ENCODE data around the gene MCTP2. TPM values are rescaled to one million over a fixed set of nuclear protein-coding genes. Genes with fewer than 3 reads are reported as not detected.

MCTP2 gene
- total and polyA plus RNA-seq, 7 donors = 1.5 to 12.2 (median 4.4) TPM

GRCh38 chr15:94453227-94453988 lies 222.0 kb downstream of the MCTP2 start:
- 70 to 84% methylated on average over 1 of the region's 1 CpG for WGBS, 2 donors

GRCh38 chr15:94455297-94455696 lies 223.9 kb downstream of the MCTP2 start:
- H3K9me3 ChIP-seq = peaks cover 0 to 4% (median 0%) of the 10 kb centered on the region in 4 donors
- no peaks in the 10 kb centered on the region for H3K36me3 ChIP-seq
- TF ChIP-seq POLR2AphosphoS5 (IDR thresholded peaks at IDR 0.05) (no peak), EP300 (IDR thresholded peaks at IDR 0.05) (no peak), CTCF (IDR thresholded peaks at IDR 0.05) (no peak), POLR2A (IDR thresholded peaks at IDR 0.05) (no peak)
- H3K4me3 ChIP-seq = no peak overlapping the region
- H3K27ac ChIP-seq = no peak overlapping the region
- no peaks in the 10 kb centered on the region for H3K4me1 ChIP-seq
- intact Hi-C loops (cut with DNase I) = no loop called here
- no peak for DNase-seq
- H3K27me3 ChIP-seq = no peaks in the 10 kb centered on the region
- 95 to 98% methylated on average over 9 of the region's 9 CpGs for WGBS, 2 donors

More at GRCh38 chr15:94453227-94453988, 222.0 kb downstream of the MCTP2 start:
- TF ChIP-seq POLR2AphosphoS5 (IDR thresholded peaks at IDR 0.05) = no peak
- no peak for TF ChIP-seq EP300 (IDR thresholded peaks at IDR 0.05)
- TF ChIP-seq CTCF (IDR thresholded peaks at IDR 0.05) = no peak
- no peak for TF ChIP-seq POLR2A (IDR thresholded peaks at IDR 0.05)
- intact Hi-C loops (cut with DNase I) = no loop called here
- no peak overlapping the region for H3K4me3 ChIP-seq
- H3K27me3 ChIP-seq = no peaks in the 10 kb centered on the region
- H3K27ac ChIP-seq = no peak overlapping the region
- H3K9me3 ChIP-seq = peaks cover 0 to 4% (median 0%) of the 10 kb centered on the region in 4 donors
- no peaks in the 10 kb centered on the region for H3K4me1 ChIP-seq
- no peak for DNase-seq
- no peaks in the 10 kb centered on the region for H3K36me3 ChIP-seq

GRCh38 chr15:94456226-94456625 lies 224.9 kb downstream of the MCTP2 start:
- no peak for TF ChIP-seq POLR2A (IDR thresholded peaks at IDR 0.05)
- TF ChIP-seq EP300 (IDR thresholded peaks at IDR 0.05) = no peak
- no peak for TF ChIP-seq POLR2AphosphoS5 (IDR thresholded peaks at IDR 0.05)
- TF ChIP-seq CTCF (IDR thresholded peaks at IDR 0.05) = no peak
- Histone ChIP-seq H3K36me3 (no peaks in the 10 kb centered on the region), H3K9me3 (peaks cover 0 to 4% (median 0%) of the 10 kb centered on the region in 4 donors), H3K27me3 (no peaks in the 10 kb centered on the region), H3K4me1 (no peaks in the 10 kb centered on the region), H3K4me3 (no peak overlapping the region), H3K27ac (no peak overlapping the region)
- WGBS, 2 donors = 68 to 85% methylated on average over 5 of the region's 5 CpGs
- DNase-seq = no peak
- intact Hi-C loops (cut with DNase I) = no loop called here

- no peaks in the 10 kb centered on the region for H3K36me3 ChIP-seq
- no peaks in the 10 kb centered on the region for H3K4me1 ChIP-seq
- no peaks in the 10 kb centered on the region for H3K27me3 ChIP-seq
- intact Hi-C loops (cut with DNase I) = no loop called here
- no peak overlapping the region for H3K4me3 ChIP-seq
- peaks cover 0 to 4% (median 0%) of the 10 kb centered on the region in 4 donors for H3K9me3 ChIP-seq
- 89 to 98% methylated on average over 8 of the region's 8 CpGs for WGBS, 2 donors
- DNase-seq = no peak
- H3K27ac ChIP-seq = no peak overlapping the region
- no peak for TF ChIP-seq POLR2AphosphoS5 (IDR thresholded peaks at IDR 0.05)
- no peak for TF ChIP-seq EP300 (IDR thresholded peaks at IDR 0.05)
- no peak for TF ChIP-seq CTCF (IDR thresholded peaks at IDR 0.05)
- TF ChIP-seq POLR2A (IDR thresholded peaks at IDR 0.05) = no peak
Observed at GRCh38 chr15:94457661-94458060, 226.3 kb downstream of the MCTP2 start.
